ENCODE results near the gene IFNL4. TPM values are rescaled to one million over a fixed set of nuclear protein-coding genes. Genes with fewer than 3 reads are reported as not detected.
A peak's percentile ranks its signal among the peaks of the same experiment; 100 is the strongest.

IFNL4 gene
- total RNA-seq, 4 donors from 2014 or later = not detected

DNA sequence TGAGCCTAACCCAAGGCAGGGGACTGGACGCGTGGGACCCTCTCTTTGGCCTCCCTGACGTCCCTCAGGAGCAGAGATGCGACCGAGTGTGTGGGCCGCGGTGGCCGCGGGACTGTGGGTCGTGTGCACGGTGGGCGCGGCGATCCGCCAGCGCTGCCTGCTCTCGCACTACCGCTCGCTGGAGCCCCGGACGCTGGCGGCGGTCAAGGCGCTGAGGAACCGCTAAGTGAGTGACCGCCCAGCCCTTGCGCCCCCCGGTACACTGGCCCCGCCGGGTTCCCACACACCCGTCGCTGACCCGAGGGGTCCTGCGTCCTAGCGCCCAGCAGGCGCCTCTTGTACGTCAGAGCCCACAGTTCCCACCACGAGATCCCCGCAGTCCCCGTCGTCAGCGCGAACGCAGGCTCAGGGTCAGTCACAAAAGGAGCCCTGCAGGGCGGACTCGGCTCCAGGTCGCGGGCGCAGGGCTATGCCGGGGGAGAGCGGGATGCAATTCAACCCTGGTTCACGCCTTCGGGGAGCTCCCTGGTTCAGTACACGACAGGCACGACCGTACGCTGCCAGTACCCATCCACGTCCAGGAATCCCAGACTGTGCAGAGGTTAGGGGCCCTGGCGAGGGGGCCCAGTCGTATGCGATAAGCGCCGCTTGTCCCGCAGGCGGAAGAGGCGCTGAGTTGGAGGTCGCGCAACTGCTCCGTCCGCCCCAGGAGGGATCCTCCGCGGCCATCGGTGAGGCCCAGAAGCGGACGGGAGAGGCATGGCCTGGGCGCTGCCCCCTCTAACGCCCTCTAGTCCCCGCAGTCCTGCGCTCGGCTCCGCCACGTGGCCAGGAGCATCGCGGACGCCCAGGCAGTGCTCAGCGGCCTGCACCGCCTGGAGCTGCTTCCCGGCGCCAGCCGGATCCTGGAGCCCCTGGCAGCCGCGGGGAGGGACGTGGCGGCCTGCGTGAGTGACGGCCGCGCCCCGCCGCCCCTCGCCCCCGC is 15.9 kb upstream of the IFNL4 start:
- TF ChIP-seq, protein P1, sequence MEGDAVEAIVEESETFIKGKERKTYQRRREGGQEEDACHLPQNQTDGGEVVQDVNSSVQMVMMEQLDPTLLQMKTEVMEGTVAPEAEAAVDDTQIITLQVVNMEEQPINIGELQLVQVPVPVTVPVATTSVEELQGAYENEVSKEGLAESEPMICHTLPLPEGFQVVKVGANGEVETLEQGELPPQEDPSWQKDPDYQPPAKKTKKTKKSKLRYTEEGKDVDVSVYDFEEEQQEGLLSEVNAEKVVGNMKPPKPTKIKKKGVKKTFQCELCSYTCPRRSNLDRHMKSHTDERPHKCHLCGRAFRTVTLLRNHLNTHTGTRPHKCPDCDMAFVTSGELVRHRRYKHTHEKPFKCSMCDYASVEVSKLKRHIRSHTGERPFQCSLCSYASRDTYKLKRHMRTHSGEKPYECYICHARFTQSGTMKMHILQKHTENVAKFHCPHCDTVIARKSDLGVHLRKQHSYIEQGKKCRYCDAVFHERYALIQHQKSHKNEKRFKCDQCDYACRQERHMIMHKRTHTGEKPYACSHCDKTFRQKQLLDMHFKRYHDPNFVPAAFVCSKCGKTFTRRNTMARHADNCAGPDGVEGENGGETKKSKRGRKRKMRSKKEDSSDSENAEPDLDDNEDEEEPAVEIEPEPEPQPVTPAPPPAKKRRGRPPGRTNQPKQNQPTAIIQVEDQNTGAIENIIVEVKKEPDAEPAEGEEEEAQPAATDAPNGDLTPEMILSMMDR (IDR thresholded peaks at IDR 0.05) = no peak
- ATAC-seq (ENCODE audit: low FRiP score) (peak; percentile 44), DNase-seq (ENCODE audit: low spot score) (no peak)

DNA sequence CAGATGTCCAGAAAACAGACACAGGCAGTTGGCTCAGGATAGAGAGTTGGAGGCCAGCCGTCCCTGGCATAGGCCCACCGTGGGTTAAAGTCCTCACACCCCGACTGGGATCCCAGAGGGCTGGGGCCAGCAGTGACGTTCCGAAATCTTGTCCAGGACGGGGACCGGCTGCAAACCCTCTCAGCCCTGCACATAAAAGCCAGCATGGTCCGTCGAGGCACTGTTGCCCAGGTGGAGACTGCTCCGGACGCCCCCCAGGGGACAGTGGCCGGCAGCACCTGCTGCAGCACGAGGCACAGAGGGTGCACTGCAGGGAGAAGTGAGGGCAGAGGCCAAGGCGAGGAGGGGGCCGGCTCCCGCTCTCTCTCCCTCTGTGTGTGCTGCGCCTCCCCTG is 15.3 kb upstream of the IFNL4 start:
- ATAC-seq (ENCODE audit: low FRiP score) (peak; percentile 11), DNase-seq (ENCODE audit: low spot score) (no peak)
- TF ChIP-seq, protein P1 (IDR thresholded peaks at IDR 0.05) = no peak

DNA sequence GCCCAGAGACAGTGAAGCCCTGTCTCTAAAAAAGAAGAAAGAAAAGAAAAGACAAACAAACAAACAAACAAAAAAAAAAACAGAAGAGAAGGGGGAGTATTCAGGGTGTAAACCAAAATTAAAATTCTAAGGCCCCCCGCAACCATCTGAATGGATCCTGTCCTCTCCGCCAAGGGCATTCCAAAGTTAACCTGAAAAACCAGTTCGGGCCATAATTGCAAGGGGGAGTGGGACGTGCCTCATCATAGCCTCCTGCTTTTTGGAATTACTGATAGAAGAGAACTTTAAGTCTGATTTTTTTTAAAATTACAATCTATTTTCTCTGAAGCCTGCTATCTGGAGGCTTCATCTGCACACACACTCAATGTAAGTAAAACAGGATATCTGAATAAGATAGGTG is 13.8 kb upstream of the IFNL4 start:
- DNase-seq (ENCODE audit: low spot score) = no peak
- ATAC-seq (ENCODE audit: low FRiP score) = no peak
- TF ChIP-seq, protein P1 (IDR thresholded peaks at IDR 0.05) = no peak

DNA sequence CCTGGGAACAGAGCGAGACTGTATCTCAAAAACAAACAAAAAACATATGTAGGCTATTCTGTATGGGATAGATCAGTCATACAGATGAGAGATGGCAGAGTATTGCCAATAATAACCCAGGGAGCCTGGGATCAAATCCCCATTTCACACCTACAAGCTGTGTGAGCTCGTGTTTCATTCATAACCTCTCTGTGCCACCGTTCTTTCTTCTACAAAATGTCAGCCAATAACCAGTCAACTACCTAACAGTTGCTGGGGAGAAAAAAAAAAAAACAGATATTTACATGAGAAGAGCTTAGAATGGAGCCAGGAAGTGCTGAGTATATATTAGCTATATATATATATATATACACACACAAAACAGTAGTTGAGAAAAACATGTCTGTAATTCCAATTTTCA is 13.0 kb upstream of the IFNL4 start:
- no peak for DNase-seq (ENCODE audit: low spot score)
- TF ChIP-seq, protein P1 (IDR thresholded peaks at IDR 0.05) = no peak
- ATAC-seq (ENCODE audit: low FRiP score) = no peak

DNA sequence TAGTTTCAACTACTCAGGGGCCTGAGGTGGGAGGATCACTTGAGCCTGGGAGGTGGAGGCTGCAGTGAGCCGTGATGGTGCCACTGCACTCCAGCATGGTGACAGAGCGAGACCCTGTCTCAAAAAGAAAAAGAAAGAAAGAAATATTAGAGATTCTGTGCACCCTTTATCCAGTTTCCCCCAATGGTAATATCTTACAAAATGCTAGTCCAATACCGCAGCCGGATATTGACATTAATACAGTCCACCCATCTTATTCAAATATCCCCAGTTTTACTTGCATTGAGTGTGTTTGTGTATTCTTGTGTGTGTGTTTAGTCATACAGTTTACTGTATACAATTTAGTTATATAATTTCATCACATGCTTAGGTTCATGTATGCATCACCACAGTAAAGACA is 8.6 kb upstream of the IFNL4 start:
- ATAC-seq (ENCODE audit: low FRiP score) = no peak
- TF ChIP-seq, protein P1 (IDR thresholded peaks at IDR 0.05) = no peak

DNA sequence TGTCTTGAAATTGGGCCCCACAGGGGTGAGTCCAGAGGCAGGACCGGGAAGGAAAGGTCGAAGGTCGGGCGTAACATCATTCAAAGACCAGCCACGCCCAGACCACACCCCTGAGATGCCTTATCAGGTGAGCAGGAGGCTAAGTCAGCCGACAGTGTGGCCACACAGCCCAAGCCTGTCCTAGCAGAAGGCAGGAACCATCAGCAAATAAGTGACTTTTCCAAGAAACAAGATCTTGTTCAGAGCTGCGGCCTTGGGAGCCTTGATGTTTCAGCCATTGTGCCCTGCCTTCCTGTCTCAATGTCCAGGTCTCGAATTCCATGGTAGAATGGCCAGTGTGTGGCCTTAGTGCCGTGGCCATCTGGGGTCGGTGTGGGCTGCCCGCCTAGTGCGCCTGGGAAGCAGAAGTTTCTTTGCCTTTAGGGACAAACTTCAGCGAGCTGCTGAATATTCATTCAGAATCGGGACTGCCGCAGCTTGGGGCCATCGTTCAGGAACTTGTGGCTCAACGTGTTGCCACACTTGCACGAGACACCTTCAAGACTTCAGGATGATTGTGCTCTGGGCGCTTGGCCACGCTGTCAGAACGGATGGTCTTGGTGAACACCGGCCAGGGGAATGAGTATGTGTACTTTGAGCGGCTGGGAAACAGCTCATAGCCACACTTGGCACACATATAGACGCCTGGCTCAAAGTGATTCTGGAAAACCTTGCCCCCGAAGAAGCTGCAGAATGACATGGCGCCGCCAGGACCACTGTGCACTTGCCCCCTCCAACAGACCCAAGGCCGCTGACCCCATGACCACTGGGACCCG is 6.1 kb upstream of the IFNL4 start:
- no peak for ATAC-seq (ENCODE audit: low FRiP score)
- TF ChIP-seq, protein P1 (IDR thresholded peaks at IDR 0.05) = no peak

More for the DNA sequence above, 8.6 kb upstream of the IFNL4 start:
- DNase-seq (ENCODE audit: low spot score) = no peak

More for the DNA sequence above, 6.1 kb upstream of the IFNL4 start:
- DNase-seq (ENCODE audit: low spot score) = no peak
